ENCODE data around the gene CNTN4.

GRCh38 chr3:2863127-2863526 is 764.5 kb downstream of the CNTN4 start:
- no peak for TF ChIP-seq CTCF (conservative IDR thresholded peaks at IDR 0.05; ENCODE audit: low read depth, low read length)
- no peak for TF ChIP-seq EZH2 (IDR thresholded peaks at IDR 0.05; ENCODE audit: borderline replicate concordance, low read depth, low read length, poor library complexity, severe bottlenecking)

Measured in A673 (cell line).